GM04504 (cell line): ENCODE data around the gene OR6B2.

Source experiments
- DNase-seq: peaks from one replicate; pipeline ENCODE4 v3.0.0-alpha.2; 2012; ENCODE audit warnings: low read depth

The OR6B2 gene

DNA sequence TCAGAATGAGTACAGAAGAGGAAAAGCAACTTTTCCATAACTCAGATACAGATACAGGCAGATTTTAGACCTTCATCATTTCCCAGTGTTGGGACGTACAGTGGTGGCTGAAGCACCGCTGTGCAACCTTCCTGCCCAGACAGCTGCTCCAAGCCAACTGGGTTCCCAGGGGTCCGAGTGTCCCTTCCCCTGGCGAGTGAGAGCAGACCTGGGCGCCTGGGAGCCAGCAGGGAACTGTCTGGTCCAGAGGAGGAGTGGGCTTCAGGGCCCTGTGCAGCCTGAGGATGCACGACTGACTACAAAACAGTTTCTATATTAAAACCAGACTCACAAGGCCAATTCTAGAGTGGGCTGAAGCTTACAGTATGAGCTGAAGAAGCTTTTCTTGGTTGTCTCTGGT is 11.1 kb upstream of the OR6B2 start:
- DNase-seq = no peak

DNA sequence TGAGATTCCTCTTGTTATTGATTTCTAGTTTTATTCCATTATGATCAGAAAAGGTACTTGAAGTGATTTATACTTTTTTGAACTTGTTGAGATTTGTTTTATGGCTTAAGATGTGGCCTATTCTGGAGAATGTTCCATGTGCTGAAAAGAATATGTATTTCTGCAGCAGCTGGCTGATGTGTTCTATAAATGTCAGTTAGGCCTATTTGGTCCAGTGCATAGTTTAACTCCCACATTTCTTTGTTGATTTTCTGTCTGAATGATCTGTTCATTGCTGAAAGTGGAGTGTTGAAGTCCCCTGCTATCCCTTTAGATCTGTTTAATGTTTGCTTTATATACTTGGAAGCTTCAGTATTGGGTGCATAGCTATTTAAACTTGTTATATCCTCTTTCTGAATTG is 7.1 kb upstream of the OR6B2 start:
- DNase-seq = no peak

DNA sequence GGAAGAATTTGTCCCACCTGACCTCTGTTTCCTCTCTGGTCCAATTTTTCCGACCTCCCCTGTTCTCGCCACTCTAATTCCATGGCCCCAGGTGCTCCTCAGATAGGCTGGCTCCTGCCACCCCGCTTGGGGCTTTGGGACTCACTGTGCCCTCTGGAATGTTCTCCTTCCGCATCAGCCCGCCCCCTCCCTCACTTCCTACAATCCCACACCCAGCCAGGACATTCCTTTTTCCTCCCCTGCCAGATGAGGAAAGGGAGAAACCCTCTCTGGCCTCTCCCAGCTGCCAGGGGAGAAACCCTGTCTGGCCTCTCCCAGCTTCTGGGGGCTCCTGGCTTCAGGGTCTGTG is 3.1 kb upstream of the OR6B2 start:
- no peak for DNase-seq

DNA sequence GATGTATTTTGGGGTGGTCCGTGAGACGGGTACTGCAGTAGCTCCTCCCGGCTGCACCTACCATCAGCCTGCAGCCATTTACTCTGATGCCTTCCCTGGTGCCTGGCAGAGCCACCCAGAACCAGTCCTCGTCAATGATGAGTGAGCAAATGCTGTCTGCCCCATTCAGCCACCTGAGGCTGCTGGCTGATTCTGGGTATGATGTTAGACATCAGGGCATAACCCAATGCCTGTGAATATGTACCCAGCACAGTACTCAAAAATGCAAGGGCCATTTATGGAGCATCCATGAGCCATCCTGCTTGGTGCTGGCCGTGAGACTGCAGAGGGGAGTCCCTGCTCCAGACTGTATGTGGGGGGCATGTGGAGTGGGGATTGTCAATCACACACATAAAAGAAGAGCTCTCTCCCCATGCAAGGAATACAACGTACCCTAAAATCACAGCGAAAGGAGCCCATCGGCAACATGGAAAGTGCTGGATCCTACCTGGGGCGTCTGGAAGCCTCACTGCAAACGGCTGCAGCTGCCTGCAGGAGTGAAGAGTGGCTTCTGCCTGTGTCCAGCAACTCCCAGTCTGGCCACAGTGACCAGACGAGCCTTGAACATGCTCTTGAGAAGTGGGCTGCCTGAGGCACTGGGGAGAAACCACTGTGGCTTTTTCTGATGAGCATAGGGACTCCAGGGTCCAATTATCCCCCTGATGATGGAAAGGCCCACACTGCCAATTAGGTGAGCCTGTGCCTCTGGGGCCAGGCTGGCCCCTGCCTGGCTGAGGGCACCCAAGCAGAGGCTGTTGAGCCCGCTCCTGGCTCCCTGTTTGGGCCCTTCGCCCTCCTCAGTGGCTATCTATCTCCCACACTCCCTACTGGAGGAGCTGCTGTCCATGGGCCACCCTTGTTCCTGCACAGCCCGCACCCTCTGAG is 2.4 kb upstream of the OR6B2 start:
- DNase-seq = no peak

DNA sequence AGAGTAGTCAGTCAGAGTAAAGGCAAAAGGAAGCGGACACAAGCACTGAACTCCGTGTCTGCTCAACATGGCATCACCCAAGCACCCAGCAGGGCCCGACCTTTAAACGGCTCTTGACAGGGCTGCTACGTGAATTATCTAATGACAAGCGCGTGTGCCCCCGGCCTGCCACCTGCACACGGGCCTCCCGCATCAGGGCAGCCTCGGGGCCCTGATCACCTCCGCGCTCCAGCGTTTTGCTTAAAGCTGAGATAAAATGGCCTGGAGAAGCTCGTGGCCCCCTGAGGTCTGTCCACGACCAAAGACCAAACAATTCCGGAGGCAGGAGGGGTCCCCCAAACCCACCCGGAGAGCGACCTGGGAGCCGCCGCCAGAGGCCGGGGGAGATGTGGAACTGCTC is 5.5 kb downstream of the OR6B2 start:
- DNase-seq = no peak

DNA sequence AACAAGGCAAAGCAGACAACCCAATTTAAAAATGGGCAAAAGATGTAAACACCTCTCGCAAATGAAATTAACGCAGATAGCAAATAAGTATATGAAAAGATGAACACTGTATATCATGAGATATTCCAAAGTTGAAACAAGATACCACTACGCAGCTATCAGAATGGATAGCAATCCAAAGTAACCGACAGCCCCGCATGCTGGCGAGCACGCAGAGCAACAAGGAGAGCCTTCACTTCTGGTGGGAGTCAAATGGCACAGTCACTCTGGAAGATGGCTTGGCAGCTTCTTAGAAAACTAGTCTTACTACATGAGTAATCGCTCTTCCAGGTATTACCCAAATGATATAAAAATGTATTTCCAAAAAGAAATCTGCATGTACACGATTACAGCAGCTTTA is 6.4 kb downstream of the OR6B2 start:
- DNase-seq = no peak

DNA sequence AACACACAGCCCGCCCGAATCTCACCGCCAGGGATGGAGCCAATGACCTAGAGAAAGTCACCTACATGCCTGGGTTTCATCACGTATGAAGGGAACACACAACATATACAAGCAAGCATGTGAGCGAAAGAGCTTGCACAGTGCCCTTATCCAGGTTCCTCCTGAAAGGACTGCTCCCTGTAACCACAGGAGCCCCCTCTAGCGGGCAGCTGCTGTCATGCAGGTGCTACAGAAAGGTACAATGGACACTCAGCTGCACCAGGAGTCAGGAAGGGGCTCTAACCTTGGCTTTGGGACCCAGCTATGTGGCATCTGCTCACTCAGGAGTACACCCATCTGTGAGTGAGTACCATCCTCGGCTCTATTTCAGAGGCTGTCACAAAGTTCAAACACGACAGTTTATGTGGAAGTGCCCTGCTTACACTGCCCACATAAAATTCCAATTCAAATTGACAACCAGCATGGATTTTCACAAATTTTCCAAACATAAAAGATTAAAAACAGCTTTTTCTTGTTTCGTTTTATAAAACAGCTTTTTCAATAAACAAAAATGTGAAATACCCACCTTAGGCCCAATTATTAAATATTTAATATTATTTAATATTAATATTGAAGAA is 8.6 kb downstream of the OR6B2 start:
- no peak for DNase-seq

DNA sequence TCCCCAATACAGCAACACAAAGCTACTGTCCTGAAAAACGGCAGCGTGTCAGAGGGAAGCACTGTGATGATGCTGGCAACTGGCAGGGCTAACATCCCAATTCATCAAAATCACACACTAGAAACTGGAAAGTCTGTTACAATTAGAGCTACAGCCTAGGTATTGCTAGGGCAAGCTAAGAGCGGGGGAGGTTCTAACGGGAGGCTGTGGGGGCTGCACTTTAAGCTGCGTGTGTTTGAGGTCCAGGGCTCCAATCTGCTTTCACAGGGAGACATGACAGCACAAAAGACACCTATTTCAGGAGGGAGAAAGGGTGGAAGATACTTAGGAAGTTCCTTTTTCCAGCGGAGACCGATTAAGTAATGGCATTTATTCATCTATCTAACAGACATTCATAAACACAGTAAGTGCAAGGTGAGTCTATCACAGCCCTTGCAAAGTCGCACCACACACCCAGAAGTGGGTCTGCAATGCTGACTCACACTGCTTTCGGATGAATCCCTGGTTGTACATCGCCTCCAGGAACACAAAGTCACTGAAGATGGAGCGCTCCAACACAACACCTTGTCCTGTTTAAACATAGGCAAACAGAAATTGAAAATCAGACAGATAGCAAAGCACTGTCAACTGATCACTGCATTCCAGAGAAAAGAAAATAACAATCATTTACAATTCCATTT is 12.0 kb downstream of the OR6B2 start:
- DNase-seq = no peak

DNA sequence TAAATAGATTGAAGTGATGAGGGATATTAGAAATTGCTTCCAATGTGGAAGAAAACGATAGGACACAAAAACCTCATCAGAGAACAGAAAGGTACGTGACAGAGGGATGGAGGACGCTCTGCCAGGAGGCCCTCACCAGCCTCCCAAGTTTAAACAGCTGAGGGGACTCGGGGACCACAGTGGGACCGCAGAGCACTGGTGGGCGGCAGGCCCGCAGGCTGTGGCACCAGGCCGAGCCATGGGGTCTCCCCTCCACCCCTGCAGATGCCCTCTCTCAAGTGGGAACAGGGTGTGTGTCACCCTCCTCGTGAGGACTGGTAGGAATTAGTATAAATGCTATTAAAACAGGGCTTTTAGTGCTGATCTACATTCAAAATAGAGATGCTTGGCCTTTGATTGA is 15.9 kb downstream of the OR6B2 start:
- DNase-seq = no peak

DNA sequence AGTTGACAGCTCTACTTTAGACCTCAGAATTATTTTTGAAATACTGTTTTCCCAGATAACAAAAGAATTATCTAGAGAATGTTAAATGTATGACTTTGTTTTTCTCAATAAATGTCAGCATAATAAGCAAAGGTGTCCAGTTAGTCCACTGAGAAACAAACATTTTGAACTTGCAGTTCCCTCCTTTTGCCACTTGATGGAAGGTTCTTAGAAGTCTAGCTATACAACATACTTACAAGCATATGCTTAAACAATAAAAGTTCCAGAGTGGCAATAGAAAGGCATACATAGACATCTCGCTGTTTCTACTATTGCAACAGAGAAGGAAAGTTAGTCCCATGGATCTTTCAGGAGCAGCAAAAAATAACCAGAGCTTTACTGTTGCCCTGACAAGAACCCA is 16.9 kb downstream of the OR6B2 start:
- DNase-seq = no peak

DNA sequence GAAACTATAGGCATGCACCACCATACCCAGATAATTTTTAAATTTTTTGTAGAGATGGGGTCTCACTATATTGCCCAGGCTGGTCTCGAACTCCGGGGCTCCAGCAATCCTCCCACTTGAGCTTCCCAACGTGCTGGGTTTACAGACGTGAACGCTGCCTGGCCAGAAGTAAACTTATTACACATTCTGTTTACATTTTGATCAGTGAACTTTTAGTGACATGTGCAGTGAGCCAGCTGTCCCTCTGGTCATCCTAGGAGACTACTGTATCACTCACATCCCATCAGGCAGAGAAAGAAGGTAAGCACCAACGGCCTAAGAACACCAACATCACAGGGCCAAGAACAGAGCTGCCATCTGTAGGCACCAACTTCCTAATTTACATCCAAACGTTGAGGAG is 27.2 kb downstream of the OR6B2 start:
- no peak for DNase-seq

DNA sequence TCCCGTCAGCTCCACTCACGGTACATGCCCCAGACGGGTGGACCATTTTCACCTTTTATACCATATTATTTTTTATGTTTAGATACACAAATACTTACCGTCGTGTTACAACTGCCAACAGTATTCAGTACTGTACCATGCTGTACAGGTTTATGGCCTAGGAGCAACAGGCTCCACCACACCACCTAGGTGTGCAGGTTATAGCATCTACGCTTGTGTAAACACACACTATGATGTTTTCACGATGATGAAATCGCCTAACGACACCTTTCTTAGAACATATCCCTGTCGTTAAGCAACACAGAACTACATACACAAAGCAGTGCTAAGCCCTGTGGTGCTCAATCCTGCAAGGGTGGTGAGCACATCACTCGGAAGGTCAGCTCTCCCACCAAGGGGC is 29.6 kb downstream of the OR6B2 start:
- DNase-seq = no peak

DNA sequence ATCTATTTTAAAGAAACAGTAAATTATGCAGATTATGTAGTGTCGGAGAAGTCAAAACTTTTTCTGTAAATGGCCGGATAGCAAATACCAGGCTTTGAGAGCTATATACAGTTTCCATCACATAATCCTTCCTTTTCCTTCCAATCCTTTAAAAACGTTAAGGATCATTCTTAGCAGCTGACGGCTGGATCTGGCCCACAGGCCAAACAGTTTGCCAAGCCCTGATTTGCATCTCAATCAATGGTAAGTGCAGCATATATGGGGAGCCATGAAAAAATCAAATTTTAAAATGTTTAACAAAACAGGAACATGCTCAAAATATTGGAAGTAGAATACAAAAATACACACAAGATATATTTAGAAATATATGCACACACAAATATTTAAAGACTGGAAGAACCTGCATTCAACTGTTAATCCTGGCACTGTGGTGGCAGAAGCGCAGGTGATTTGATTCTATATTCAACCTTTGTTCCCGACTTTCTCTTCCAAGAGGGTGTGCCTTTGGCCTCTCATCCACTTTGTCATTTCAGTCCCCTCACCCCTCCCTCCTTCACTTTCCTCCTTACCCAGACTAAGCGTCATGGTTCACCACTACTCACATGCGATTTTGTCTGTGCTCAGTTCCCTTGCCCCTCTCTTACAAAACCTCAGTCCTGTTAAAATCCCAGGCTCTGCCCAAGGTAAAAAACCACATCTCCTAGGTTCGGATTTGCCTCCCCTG is 32.4 kb downstream of the OR6B2 start:
- no peak for DNase-seq

DNA sequence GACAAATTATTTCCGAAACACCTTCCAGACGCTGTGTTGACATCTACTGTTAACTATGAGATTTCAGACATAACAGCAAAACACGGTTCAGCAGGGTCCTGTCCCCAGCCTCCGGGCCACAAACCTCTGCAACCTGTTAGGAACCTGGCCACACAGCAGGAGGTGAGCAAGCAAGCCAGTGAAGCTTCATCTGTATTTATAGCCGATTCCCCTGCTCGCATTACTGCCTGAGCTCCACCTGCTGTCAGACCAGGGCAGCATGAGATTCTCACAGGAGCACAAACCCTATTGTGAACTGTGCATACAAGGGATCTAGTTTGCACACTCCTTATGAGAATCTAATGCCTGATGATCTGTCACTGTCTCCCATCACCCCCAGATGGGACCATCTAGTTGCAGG is 36.1 kb downstream of the OR6B2 start:
- no peak for DNase-seq

DNA sequence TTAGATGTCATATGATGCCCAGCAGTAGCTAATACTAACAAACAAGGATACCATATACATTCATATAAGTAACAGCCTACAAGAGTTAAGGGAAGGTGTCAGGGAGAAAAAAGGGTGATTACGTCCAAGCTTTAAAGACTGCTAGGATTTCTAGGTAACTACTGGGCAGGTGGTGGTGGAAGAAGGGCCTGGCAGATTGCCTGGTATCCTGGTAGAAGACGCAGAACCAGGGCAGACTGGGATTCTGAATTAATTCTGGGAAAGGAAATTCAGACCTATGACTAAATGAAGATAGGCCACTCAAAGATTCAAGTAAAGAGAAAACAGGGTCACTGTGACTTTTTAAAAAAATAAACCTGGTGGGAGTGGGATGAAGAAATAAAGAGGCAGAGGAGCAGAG is 36.9 kb downstream of the OR6B2 start:
- no peak for DNase-seq

DNA sequence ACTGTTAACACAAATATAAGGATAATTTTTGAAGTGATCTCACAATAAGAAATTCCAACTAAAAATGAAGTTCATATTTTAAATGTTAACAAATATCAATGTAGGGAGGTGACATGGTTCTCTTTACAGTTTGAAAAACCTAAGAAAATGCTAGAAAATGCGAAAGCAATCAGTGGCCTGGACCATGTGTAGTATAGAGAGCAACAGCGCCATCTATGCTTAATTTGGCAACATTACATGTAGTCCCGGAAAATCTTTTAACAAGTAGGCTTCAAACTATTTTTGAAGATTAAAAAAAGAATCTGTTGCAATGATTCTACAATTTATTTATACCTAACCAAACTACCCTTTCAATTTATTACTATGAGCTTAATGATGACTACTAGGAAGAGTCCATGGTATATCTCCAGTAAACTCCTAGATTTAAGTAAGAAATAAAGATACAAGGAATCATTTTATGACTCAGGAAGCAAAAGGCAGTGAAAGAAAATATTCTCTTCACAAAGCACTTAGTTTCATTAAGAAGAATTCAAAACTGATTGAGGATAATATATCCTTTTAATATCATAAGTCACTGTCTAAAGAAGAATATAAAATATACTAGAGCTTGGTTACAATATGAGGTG is 38.4 kb downstream of the OR6B2 start:
- DNase-seq = peak; percentile 27

DNA sequence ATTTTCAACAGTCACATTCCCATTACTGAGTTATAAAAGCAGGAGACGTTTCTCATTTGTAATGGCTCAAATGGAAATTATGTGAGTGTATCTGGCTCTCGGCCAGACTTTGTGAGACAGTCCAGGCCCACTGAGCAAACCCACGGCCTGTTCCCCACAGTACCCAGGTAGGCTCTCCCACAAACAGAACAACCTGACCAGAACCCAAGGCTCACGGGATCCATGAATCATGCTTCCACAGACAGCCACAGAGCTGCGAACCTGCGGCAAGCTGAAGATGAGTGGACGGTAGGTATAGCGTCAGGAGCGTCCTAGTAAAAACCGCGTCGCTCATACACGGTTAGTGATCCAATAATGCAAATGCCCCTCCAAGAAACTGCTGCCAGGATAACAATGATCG is 39.3 kb downstream of the OR6B2 start:
- no peak for DNase-seq

DNA sequence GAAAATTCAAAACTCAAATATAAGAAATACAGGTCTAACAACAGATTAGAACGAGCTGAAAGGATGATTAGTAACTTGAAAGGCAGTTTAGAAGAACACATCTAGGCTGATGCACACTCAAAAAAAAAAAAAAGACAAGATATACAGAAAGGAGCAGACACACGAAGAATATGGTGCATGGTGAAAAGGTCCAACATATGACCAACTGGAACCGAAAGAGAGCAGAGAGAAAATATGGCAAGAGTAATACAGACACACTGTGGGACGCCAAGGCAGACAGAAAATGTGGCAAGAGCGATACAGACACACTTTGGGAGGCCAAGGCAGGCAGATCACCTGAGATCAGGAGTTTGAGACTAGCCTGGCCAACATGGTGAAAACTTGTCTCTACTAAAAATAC is 44.9 kb downstream of the OR6B2 start:
- no peak for DNase-seq

DNA sequence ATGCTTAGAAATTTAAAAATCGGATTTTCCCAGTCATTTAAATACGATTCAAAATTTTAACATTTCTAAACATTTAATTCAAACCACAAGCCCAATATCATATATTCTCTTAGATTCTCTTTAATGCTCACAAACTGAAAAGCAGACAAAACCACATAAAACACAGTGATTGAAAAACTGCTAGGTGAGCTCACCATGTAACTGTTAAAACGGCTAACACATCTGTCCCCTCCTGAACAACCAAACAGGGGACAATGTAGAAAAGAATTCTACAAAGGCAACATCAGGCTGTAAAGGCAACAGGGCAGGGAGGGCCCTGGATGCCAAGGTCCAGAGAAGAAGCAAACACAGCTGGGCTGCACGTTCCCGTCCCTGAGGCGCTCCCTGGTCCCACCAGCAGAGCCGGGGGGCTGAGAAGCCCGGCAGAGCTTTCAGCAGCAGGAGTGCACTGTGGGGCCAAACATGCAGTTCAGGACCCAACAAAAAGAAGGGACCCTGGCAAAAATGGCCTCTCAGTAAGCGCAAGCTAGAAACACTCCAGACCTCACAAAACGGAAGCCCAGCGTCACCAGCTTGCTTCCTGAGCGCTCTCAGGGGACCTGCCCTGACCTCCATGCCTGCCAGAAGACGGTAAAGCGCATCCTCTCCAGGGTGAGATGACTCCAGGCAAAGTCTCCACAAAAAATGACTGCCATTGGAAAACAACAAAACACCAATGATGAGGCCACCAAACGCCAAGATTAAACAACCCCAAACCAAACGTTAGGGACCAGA is 45.6 kb downstream of the OR6B2 start:
- no peak for DNase-seq

DNA sequence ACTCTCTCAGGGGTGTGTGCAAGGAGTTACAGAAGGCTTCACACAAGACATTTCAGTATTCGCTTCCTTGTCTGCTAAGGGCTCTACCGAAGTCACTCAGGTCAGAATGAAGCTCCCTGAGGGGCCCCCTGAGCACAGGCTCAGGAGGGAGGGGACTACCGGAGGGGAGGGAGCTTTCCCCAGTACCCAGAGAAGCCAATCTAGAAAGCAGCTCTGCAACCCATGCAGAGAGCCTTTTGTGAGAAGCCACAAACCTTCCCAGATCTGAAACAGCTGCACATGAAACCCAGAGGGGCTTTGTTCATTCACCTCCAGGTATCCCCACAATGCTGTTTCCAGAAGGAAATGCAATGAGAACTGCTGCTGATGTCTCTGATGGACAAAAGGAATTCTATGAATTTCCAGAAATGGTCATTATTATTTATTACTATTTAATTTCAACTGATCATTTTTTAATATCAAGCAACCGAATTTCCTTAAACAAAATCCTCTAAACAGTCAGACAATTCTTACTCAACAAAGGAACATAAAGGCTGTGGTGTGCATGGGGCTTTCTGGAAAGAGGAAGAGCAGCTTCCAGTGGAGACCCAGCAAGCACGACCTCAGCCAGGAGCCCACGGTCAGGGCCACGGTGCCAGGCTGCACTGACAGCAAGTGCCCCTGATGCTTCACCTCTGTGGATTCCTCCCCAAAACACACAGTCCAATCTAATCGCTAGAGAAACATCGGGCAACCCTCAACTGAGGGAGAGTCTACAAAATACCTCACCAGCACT is 47.0 kb downstream of the OR6B2 start:
- DNase-seq = no peak
